IPS DF 6.9 (cell line): ENCODE measurements around the gene RIC1.

Experiments
- DNase-seq: peaks from one replicate; pipeline ENCODE4 v3.0.0-alpha.2; 2013; ENCODE audit warnings: low read depth, low spot score
- H3K27ac ChIP-seq: one replicate; pipeline ENCODE4 v1.5.1; 2013; ENCODE audit warnings: low read length, control low read depth
- H3K27me3 ChIP-seq: 2 replicates; pipeline ENCODE4 v1.6.1; 2013; ENCODE audit warnings: mild to moderate bottlenecking, low read length; ENCODE audit not compliant: control insufficient read depth, insufficient read depth
- H3K36me3 ChIP-seq: 2 replicates; pipeline ENCODE4 v1.6.1; 2013; ENCODE audit warnings: low read length; ENCODE audit not compliant: control insufficient read depth, insufficient read depth
- H3K4me1 ChIP-seq: 2 replicates; pipeline ENCODE4 v1.6.1; 2013; ENCODE audit warnings: low read length; ENCODE audit not compliant: control insufficient read depth, insufficient read depth
- H3K4me3 ChIP-seq: 2 replicates; pipeline ENCODE4 v1.5.1; 2013; ENCODE audit warnings: mild to moderate bottlenecking, low read length
- H3K9me3 ChIP-seq: 2 replicates; pipeline ENCODE4 v1.6.1; 2013; ENCODE audit warnings: low read length, inconsistent platforms; ENCODE audit not compliant: control insufficient read depth, insufficient read depth
- WGBS: extraction: QIAGEN DNeasy Blood & Tissue Kit; methylation state at CpG from one replicate; pipeline ENCODE4 v1.1.7; 2013; ENCODE audit warnings: mixed read lengths, missing lambda C conversion rate; ENCODE audit not compliant: insufficient read length, insufficient coverage; 5-methylcytosine and 5-hydroxymethylcytosine counted together

Gene RIC1

DNA sequence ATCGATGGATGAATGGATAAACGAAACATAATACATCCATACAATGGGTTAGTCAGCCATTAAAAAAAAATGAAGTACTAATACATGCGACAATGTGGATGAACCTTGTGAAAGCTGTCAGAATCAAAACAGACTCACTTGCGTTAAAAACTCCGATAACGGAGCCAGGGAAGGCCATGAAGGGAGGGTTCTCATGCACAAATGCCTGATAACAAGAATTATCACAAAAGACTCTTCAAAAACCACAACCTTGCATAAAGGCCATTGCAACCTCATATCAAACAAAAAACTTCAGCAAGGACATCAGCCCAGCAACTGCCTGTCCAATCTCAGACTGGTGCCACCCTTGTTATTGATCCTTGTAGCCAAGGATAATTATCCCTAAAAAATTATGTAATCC is 190.3 kb downstream of the RIC1 start:
- no peak for DNase-seq
- H3K36me3 ChIP-seq: no peaks in the 10 kb centered on the region

DNA sequence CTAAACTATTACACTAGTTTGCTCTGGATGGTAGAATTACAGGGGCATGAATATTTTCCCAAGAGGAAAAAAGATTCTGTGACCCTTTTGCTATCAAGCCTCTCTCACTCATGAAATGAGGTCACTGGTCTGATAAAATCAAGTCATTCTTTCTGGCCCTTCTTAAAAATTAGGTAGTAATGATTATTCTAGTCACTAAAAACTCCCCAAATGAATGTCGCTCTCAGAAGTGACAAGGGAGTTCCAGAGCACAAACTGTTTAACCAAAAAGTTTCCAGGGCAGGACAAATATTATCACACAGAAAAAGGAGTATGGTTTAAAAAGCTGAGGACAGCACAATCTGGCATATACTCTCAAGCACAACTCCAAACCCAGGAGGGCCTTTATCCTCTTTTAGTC is 191.5 kb downstream of the RIC1 start:
- Histone ChIP-seq H3K4me3 (no peak overlapping the region), H3K36me3 (no peaks in the 10 kb centered on the region), H3K4me1 (no peaks in the 10 kb centered on the region), H3K27ac (no peak overlapping the region), H3K9me3 (no peaks in the 10 kb centered on the region), H3K27me3 (no peaks in the 10 kb centered on the region)
- no peak for DNase-seq
- no CpG with 5 or more reads among the region's 1 CpG for WGBS

More for the DNA sequence above, 190.3 kb downstream of the RIC1 start:
- Histone ChIP-seq H3K9me3 (no peaks in the 10 kb centered on the region), H3K4me1 (no peaks in the 10 kb centered on the region), H3K27me3 (no peaks in the 10 kb centered on the region), H3K4me3 (no peak overlapping the region), H3K27ac (no peak overlapping the region)
- no CpG with 5 or more reads among the region's 6 CpGs for WGBS

DNA sequence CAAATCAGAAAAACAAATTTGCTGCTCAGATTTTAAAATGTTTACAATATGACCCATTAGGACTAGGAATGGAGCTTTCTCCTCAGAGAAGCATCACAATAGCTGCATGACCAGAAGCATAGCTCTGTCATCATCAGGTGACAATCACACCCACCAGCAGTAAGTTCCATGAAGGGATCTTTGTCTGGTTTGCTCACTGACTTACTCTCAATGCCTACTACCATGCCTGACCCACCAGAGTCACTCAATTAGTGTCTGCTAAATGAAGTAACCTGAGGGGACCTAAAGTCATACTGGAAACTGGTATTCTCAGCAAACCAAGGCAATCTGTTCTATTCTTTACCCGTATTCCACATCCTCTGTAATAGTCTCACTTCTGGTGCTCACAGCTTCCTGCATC is 196.3 kb downstream of the RIC1 start:
- Histone ChIP-seq H3K4me1 (no peaks in the 10 kb centered on the region), H3K27ac (no peak overlapping the region), H3K4me3 (no peak overlapping the region), H3K9me3 (no peaks in the 10 kb centered on the region), H3K36me3 (no peaks in the 10 kb centered on the region), H3K27me3 (no peaks in the 10 kb centered on the region)
- no CpG with 5 or more reads among the region's 1 CpG for WGBS
- DNase-seq: no peak
